GM12875 (cell line): ENCODE measurements around the gene MTMR3.

Source experiments
- H3K4me3 ChIP-seq: one replicate; pipeline ENCODE4 v1.5.1; 2011; ENCODE audit warnings: low read depth, low read length, control low read depth
- CTCF ChIP-seq: IDR thresholded peaks from 2 replicates; pipeline ENCODE4 v1.5.1; 2011; ENCODE audit warnings: low read depth, mild to moderate bottlenecking, control low read depth, inconsistent platforms, low read length, moderate library complexity, borderline replicate concordance; ENCODE audit not compliant: insufficient read depth

Gene MTMR3

GRCh38 chr22:29883775-29884097 lies 762 bp downstream of the MTMR3 start:
- TF ChIP-seq CTCF: no peak
- H3K4me3 ChIP-seq: peak overlapping the region; percentile 96

- no peak for TF ChIP-seq CTCF
- no peak overlapping the region for H3K4me3 ChIP-seq
Measured at GRCh38 chr22:29885610-29886009, 2.6 kb downstream of the MTMR3 start.

- H3K4me3 ChIP-seq: no peak overlapping the region
- no peak for TF ChIP-seq CTCF
Measured at GRCh38 chr22:29886596-29886995, 3.6 kb downstream of the MTMR3 start.

GRCh38 chr22:29887358-29887757 lies 4.4 kb downstream of the MTMR3 start:
- TF ChIP-seq CTCF: no peak
- H3K4me3 ChIP-seq: no peak overlapping the region

- no peak for TF ChIP-seq CTCF
- H3K4me3 ChIP-seq: no peak overlapping the region
Measured at GRCh38 chr22:29890760-29891159, 7.8 kb downstream of the MTMR3 start.

- H3K4me3 ChIP-seq: no peak overlapping the region
- no peak for TF ChIP-seq CTCF
Measured at GRCh38 chr22:29892315-29893156, 9.6 kb downstream of the MTMR3 start.

- no peak for TF ChIP-seq CTCF
- H3K4me3 ChIP-seq: no peak overlapping the region
Measured at GRCh38 chr22:29901354-29901753, 18.4 kb downstream of the MTMR3 start.
